ENCODE measurements around the gene SMIM33.
"Not testable (repeated sequence)": the region's sequence is repeated elsewhere in the genome, so short reads cannot be mapped to it uniquely, and the experiment has no call there.

The SMIM33 gene

GRCh38 chr5:139481580-139482049 is 10.8 kb downstream of the SMIM33 start:
- DNase-seq, result peak in 7 of 56 donors; percentile 15 to 38 (median 27)

GRCh38 chr5:139482050-139482889 is 11.5 kb downstream of the SMIM33 start, which contains the start of gene STING1:
Gene STING1 (minus strand): TSS chr5:139482758. CDS start chr5:139481704, 1,054 bp downstream.
- peak in 24 of 56 donors; percentile 5 to 66 (median 27) for DNase-seq

GRCh38 chr5:139482890-139483208 is 12.0 kb downstream of the SMIM33 start:
- not testable (repeated sequence) for DNase-seq

- no peak for DNase-seq
Observed at GRCh38 chr5:139486201-139486600, 15.4 kb downstream of the SMIM33 start.

GRCh38 chr5:139488260-139488659 is 17.5 kb downstream of the SMIM33 start:
- peak in 21 of 56 donors; percentile 5 to 58 (median 14) for DNase-seq

- no peak for DNase-seq
Observed at GRCh38 chr5:139492700-139493192, 21.9 kb downstream of the SMIM33 start.

- no peak for DNase-seq
Observed at GRCh38 chr5:139494256-139494655, 23.5 kb downstream of the SMIM33 start.

- no peak for DNase-seq
Observed at GRCh38 chr5:139494832-139495231, 24.0 kb downstream of the SMIM33 start.

GRCh38 chr5:139495638-139496435 is 25.0 kb downstream of the SMIM33 start:
- no peak for DNase-seq

GRCh38 chr5:139501381-139501780 is 30.6 kb downstream of the SMIM33 start:
- no peak for DNase-seq

GRCh38 chr5:139503036-139503817 is 32.4 kb downstream of the SMIM33 start:
- not testable (repeated sequence) for DNase-seq

GRCh38 chr5:139503879-139504278 is 33.1 kb downstream of the SMIM33 start:
- peak in 2 of 56 donors; percentile 11 to 15 for DNase-seq

- DNase-seq, result not testable (repeated sequence)
Observed at GRCh38 chr5:139504722-139505121, 33.9 kb downstream of the SMIM33 start.

GRCh38 chr5:139512786-139513390 is 42.1 kb downstream of the SMIM33 start:
- no peak for DNase-seq

- DNase-seq, result peak in 50 of 56 donors; percentile 2 to 81 (median 36)
Observed at GRCh38 chr5:139513434-139513833, 42.6 kb downstream of the SMIM33 start.

- DNase-seq, result peak in 32 of 56 donors; percentile 10 to 70 (median 38)
Observed at GRCh38 chr5:139513852-139514485, 43.2 kb downstream of the SMIM33 start.

- DNase-seq, result no peak
Observed at GRCh38 chr5:139514486-139514856, 43.7 kb downstream of the SMIM33 start.

- peak in 54 of 56 donors; percentile 33 to 94 (median 84) for DNase-seq
Observed at GRCh38 chr5:139517683-139518564, 47.1 kb downstream of the SMIM33 start.
